IPS-18a (cell line): ENCODE results near the gene FIBCD1.

Source experiments
- H3K27ac ChIP-seq: one replicate; pipeline ENCODE4 v1.5.1; 2013; ENCODE audit warnings: low read length
- H3K27me3 ChIP-seq: one replicate; pipeline ENCODE4 v1.6.1; 2013; ENCODE audit warnings: mild to moderate bottlenecking, low read length; ENCODE audit not compliant: control insufficient read depth, insufficient read depth
- H3K36me3 ChIP-seq: one replicate; pipeline ENCODE4 v1.6.1; 2013; ENCODE audit warnings: low read depth, low read length; ENCODE audit not compliant: control insufficient read depth
- H3K4me1 ChIP-seq: one replicate; pipeline ENCODE4 v1.6.1; 2013; ENCODE audit warnings: low read depth, low read length; ENCODE audit not compliant: control insufficient read depth
- H3K4me3 ChIP-seq: one replicate; pipeline ENCODE4 v1.5.1; 2013; ENCODE audit warnings: low read length
- H3K9ac ChIP-seq: one replicate; pipeline ENCODE4 v1.6.1; 2013; ENCODE audit warnings: mild to moderate bottlenecking, low read length, moderate library complexity
- H3K9me3 ChIP-seq: one replicate; pipeline ENCODE4 v1.6.1; 2013; ENCODE audit warnings: low read depth, low read length; ENCODE audit not compliant: control insufficient read depth

Gene FIBCD1

GRCh38 chr9:130938652-130939404, at the start of gene FIBCD1:
FIBCD1 (minus strand) TSS chr9:130939247; CDS start chr9:130938607, 640 bp downstream.
- Histone ChIP-seq H3K9me3 (no peaks in the 10 kb centered on the region), H3K9ac (no peak within 1 kb of the TSS), H3K27ac (no peak within 1 kb of the TSS), H3K4me1 (peaks cover 17% of the 10 kb centered on the region), H3K4me3 (peak within 1 kb of the TSS; percentile 72), H3K27me3 (peaks cover 52% of the 10 kb centered on the region), H3K36me3 (no peaks in the 10 kb centered on the region)

- Histone ChIP-seq H3K9me3 (no peaks in the 10 kb centered on the region), H3K4me1 (peaks cover 6% of the 10 kb centered on the region), H3K27me3 (no peaks in the 10 kb centered on the region), H3K27ac (no peak overlapping the region), H3K4me3 (no peak overlapping the region), H3K36me3 (no peaks in the 10 kb centered on the region), H3K9ac (no peak overlapping the region)
Observed at GRCh38 chr9:130988400-130988747, 49.3 kb upstream of the FIBCD1 start.

- Histone ChIP-seq H3K27ac (no peak overlapping the region), H3K36me3 (no peaks in the 10 kb centered on the region), H3K9me3 (no peaks in the 10 kb centered on the region), H3K9ac (no peak overlapping the region), H3K27me3 (no peaks in the 10 kb centered on the region), H3K4me1 (peaks cover 6% of the 10 kb centered on the region), H3K4me3 (no peak overlapping the region)
Observed at GRCh38 chr9:130987738-130988399, 48.8 kb upstream of the FIBCD1 start.

- peaks cover 6% of the 10 kb centered on the region for H3K4me1 ChIP-seq
- H3K27ac ChIP-seq, result no peak overlapping the region
- H3K9me3 ChIP-seq, result no peaks in the 10 kb centered on the region
- no peaks in the 10 kb centered on the region for H3K36me3 ChIP-seq
- no peaks in the 10 kb centered on the region for H3K27me3 ChIP-seq
- no peak overlapping the region for H3K9ac ChIP-seq
- no peak overlapping the region for H3K4me3 ChIP-seq
Observed at GRCh38 chr9:130987054-130987453, 48.0 kb upstream of the FIBCD1 start.

- no peak overlapping the region for H3K9ac ChIP-seq
- no peaks in the 10 kb centered on the region for H3K27me3 ChIP-seq
- H3K27ac ChIP-seq, result no peak overlapping the region
- no peak overlapping the region for H3K4me3 ChIP-seq
- no peaks in the 10 kb centered on the region for H3K36me3 ChIP-seq
- no peaks in the 10 kb centered on the region for H3K9me3 ChIP-seq
- peaks cover 2% of the 10 kb centered on the region for H3K4me1 ChIP-seq
Observed at GRCh38 chr9:130986356-130986965, 47.4 kb upstream of the FIBCD1 start.

DNA sequence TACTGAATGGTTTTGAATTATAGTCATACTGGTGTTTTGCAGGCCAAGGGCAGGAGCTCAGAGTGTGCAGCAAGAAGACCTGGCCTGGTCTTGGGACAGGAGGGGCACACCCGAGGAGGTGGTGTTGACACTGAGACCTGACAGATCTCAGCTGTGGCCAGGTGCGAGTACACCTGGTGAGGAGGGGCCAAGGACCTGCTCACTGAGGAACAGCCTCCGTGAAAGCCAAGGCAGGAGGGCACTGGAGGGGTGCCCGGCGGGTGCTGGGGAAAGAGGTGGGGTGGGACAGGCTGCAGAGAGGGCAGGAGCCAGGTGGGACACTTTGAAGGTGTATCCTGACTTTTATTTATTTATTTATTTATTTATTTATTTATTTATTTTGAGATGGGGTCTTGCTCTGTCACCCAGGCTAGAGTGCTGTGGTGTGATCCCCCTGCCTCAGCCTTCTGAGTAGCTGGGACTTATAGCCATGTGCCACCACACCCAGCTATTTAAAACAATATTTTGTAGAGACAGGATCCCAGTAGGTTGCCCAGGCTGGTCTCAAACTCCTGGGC, 46.6 kb upstream of the FIBCD1 start:
- H3K4me3 ChIP-seq, result no peak overlapping the region
- H3K36me3 ChIP-seq, result no peaks in the 10 kb centered on the region
- no peak overlapping the region for H3K9ac ChIP-seq
- no peaks in the 10 kb centered on the region for H3K4me1 ChIP-seq
- no peak overlapping the region for H3K27ac ChIP-seq
- no peaks in the 10 kb centered on the region for H3K9me3 ChIP-seq
- H3K27me3 ChIP-seq, result no peaks in the 10 kb centered on the region

DNA sequence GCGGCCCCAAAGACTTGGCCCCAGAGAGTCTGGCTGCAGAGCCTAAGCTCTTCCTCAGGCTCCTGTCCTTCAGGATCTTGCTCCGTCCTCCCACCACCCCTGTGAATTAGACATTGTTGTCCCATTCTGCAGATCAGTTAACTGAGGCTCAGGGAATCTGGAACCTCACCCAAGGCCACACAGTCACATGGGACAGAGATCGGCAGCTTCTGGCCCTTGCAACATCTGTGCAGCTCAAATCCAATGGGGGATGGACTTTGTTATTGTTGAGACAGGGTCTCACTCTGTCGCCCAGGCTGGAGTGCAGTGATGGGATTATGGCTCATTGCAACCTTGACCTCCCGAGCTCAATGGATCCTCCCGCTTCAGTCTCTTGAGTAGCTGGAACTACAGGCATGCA, 46.0 kb upstream of the FIBCD1 start:
- no peak overlapping the region for H3K9ac ChIP-seq
- no peaks in the 10 kb centered on the region for H3K36me3 ChIP-seq
- no peak overlapping the region for H3K27ac ChIP-seq
- H3K4me1 ChIP-seq, result no peaks in the 10 kb centered on the region
- H3K27me3 ChIP-seq, result no peaks in the 10 kb centered on the region
- no peak overlapping the region for H3K4me3 ChIP-seq
- H3K9me3 ChIP-seq, result no peaks in the 10 kb centered on the region

GRCh38 chr9:130984521-130984920, 45.5 kb upstream of the FIBCD1 start:
- no peaks in the 10 kb centered on the region for H3K4me1 ChIP-seq
- no peak overlapping the region for H3K9ac ChIP-seq
- H3K27me3 ChIP-seq, result no peaks in the 10 kb centered on the region
- no peaks in the 10 kb centered on the region for H3K9me3 ChIP-seq
- no peak overlapping the region for H3K27ac ChIP-seq
- H3K36me3 ChIP-seq, result no peaks in the 10 kb centered on the region
- H3K4me3 ChIP-seq, result no peak overlapping the region

DNA sequence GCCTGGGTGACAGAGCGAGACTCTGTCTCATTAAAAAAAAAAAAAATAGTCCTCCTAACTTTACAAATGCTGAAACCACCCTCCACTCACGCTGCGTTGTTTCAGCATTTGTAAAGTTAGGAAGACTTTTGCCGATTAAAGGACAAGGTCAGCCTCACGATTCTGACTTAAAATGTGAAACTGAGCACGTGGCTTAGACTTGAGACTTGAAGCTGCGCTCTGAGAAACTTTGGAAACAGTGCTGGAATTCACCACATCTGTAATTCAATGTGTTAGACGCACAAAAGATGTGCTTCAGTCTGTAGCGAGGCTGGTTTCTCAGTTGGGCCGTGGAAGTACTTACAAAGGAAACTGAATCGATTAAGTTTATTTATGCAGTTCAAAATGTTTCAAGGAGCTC, 44.9 kb upstream of the FIBCD1 start:
- Histone ChIP-seq H3K4me3 (no peak overlapping the region), H3K36me3 (no peaks in the 10 kb centered on the region), H3K27me3 (no peaks in the 10 kb centered on the region), H3K4me1 (no peaks in the 10 kb centered on the region), H3K9me3 (no peaks in the 10 kb centered on the region), H3K9ac (no peak overlapping the region), H3K27ac (no peak overlapping the region)

- Histone ChIP-seq H3K4me3 (no peak overlapping the region), H3K27me3 (no peaks in the 10 kb centered on the region), H3K4me1 (no peaks in the 10 kb centered on the region), H3K9ac (no peak overlapping the region), H3K9me3 (no peaks in the 10 kb centered on the region), H3K36me3 (no peaks in the 10 kb centered on the region), H3K27ac (no peak overlapping the region)
Observed at GRCh38 chr9:130983359-130983670, 44.3 kb upstream of the FIBCD1 start.

DNA sequence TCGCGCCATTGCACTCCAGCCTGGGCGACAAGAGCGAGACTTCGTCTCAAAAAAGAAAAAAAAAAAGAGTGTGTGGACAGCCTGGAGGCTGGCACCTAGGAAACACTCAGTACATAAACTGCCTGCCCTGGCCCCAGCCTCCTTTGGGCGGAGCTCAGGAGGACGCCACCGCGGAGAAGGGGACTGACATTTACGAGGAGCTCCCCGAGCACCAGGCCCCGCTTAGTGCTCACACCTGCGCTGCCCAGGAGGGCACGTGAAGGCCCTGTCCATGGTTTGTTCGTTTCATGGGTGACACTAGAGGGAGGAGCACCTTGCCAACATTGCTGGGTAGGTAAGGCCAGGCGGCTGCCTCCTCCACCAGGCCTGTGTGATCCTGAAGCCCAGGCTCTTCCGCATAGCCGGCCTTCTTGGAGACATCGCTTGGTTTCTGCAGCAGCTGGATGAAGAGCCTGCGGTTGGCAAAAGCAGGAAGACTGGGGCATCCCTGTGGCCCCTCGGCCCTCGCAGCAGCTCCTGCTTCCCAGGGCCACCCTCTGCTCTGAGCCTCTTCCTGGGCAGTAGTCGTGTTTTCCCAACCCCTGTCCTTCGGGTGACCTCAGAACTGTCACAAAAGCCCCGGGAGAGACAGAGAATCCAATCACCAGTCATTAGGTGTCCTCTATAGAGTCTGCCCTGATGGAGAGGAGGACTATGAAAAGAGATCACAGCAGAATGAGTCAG, 43.8 kb upstream of the FIBCD1 start:
- Histone ChIP-seq H3K9ac (no peak overlapping the region), H3K27me3 (no peaks in the 10 kb centered on the region), H3K9me3 (no peaks in the 10 kb centered on the region), H3K27ac (no peak overlapping the region), H3K36me3 (no peaks in the 10 kb centered on the region), H3K4me3 (no peak overlapping the region), H3K4me1 (no peaks in the 10 kb centered on the region)
